CD14-positive monocyte (primary cell): ENCODE data around the gene CCT2. TPM values are rescaled to one million over a fixed set of nuclear protein-coding genes. Genes with fewer than 3 reads are reported as not detected.

Experiments used
- DNase-seq, 3 donors: peaks; one replicate each; pipeline ENCODE4 v3.0.0-alpha.2; 2011 to 2022
- H2AFZ ChIP-seq: 2 replicates; pipeline ENCODE4 v1.6.0; 2012; ENCODE audit warnings: mild to moderate bottlenecking, low read depth, low read length, inconsistent platforms; ENCODE audit not compliant: insufficient read depth, poor library complexity, severe bottlenecking
- H3K27ac ChIP-seq, 2 donors: 1 replicate in 1 of 2; 2 replicates in 1 of 2; pipeline ENCODE4 v1.5.1; 2012 to 2013; ENCODE audit warnings: low read length in 2 of 2, control low read depth in 1 of 2, inconsistent platforms in 1 of 2, low read depth in 1 of 2, mild to moderate bottlenecking in 1 of 2
- H3K27me3 ChIP-seq, 2 donors: one replicate each; pipeline versions ENCODE4 v1.6.0 to v1.6.1; 2011 to 2013; ENCODE audit warnings: low read length in 2 of 2; ENCODE audit not compliant: control insufficient read depth in 2 of 2, insufficient read depth in 2 of 2
- H3K36me3 ChIP-seq, 2 donors: replicated peaks in 1 of 2; 1 replicate in 1 of 2; 2 replicates in 1 of 2; pipeline versions ENCODE4 v1.5.1 to v1.6.1; 2012 to 2013; ENCODE audit warnings: low read length in 2 of 2, control low read depth in 1 of 2, inconsistent platforms in 1 of 2, mild to moderate bottlenecking in 1 of 2; ENCODE audit not compliant: insufficient read depth in 2 of 2, control insufficient read depth in 1 of 2
- H3K4me1 ChIP-seq, 2 donors: 1 replicate in 1 of 2; 2 replicates in 1 of 2; pipeline versions ENCODE4 v1.5.1 to v1.6.1; 2012 to 2013; ENCODE audit warnings: low read length in 2 of 2, control low read depth in 1 of 2, inconsistent platforms in 1 of 2, mild to moderate bottlenecking in 1 of 2, moderate library complexity in 1 of 2; ENCODE audit not compliant: insufficient read depth in 2 of 2, control insufficient read depth in 1 of 2
- H3K4me2 ChIP-seq: replicated peaks from 2 replicates; pipeline ENCODE3; 2012; ENCODE audit warnings: low read length, moderate library complexity, mild to moderate bottlenecking; ENCODE audit not compliant: poor library complexity, severe bottlenecking; ENCODE audit errors: extremely low read depth
- H3K4me3 ChIP-seq, 3 experiments: fragments of 200-600 bp in 1 of 3; sonication (generic) in 1 of 3; replicated peaks in 1 of 3; 1 replicate in 2 of 3; 2 replicates in 1 of 3; pipeline ENCODE4 v1.5.1; 2011 to 2013; ENCODE audit warnings: low read length in 3 of 3, mild to moderate bottlenecking in 3 of 3, control low read depth in 2 of 3, low read depth in 2 of 3, inconsistent platforms in 1 of 3, moderate library complexity in 1 of 3
- H3K79me2 ChIP-seq: 2 replicates; pipeline ENCODE4 v1.6.0; 2012; ENCODE audit warnings: mild to moderate bottlenecking, control low read depth, inconsistent platforms, low read length, moderate library complexity; ENCODE audit not compliant: insufficient read depth
- H3K9ac ChIP-seq: 2 replicates; pipeline ENCODE4 v1.6.0; 2017; ENCODE audit warnings: low read length, mild to moderate bottlenecking; ENCODE audit not compliant: insufficient read depth, poor library complexity, severe bottlenecking
- H3K9me3 ChIP-seq, 2 donors: replicated peaks in 1 of 2; 1 replicate in 1 of 2; 2 replicates in 1 of 2; pipeline versions ENCODE4 v1.5.1 to v1.6.1; 2012 to 2013; ENCODE audit warnings: low read length in 2 of 2, control low read depth in 1 of 2; ENCODE audit not compliant: control insufficient read depth in 1 of 2, insufficient read depth in 1 of 2
- H4K20me1 ChIP-seq: 2 replicates; pipeline ENCODE4 v1.6.0; 2012; ENCODE audit warnings: mild to moderate bottlenecking, low read length, control low read depth, moderate library complexity; ENCODE audit not compliant: insufficient read depth
- H3K27ac Mint-ChIP-seq, 7 donors: one replicate each; pipeline ENCODE4 v1.8.0; 2020; ENCODE audit warnings: mild to moderate bottlenecking in 7 of 7, mixed read lengths in 7 of 7, moderate library complexity in 6 of 7, inconsistent platforms in 2 of 7
- H3K27me3 Mint-ChIP-seq, 3 donors: one replicate each; pipeline ENCODE4 v1.8.0; 2021 to 2022; ENCODE audit warnings: low read depth in 3 of 3, mild to moderate bottlenecking in 3 of 3, mixed read lengths in 3 of 3, moderate library complexity in 3 of 3, inconsistent platforms in 1 of 3
- H3K36me3 Mint-ChIP-seq, 2 donors: one replicate each; pipeline ENCODE4 v1.8.0; 2020; ENCODE audit warnings: mixed read lengths in 2 of 2, inconsistent platforms in 1 of 2, mild to moderate bottlenecking in 1 of 2
- H3K4me1 Mint-ChIP-seq: one replicate; pipeline ENCODE4 v1.8.0; 2020; ENCODE audit warnings: mild to moderate bottlenecking, mixed read lengths
- H3K4me3 Mint-ChIP-seq, 2 donors: one replicate each; pipeline ENCODE4 v1.8.0; 2020; ENCODE audit warnings: mild to moderate bottlenecking in 2 of 2, mixed read lengths in 2 of 2, moderate library complexity in 1 of 2
- H3K9me3 Mint-ChIP-seq, 7 donors: one replicate each; pipeline ENCODE4 v1.8.0; 2020 to 2022; ENCODE audit warnings: mixed read lengths in 7 of 7, mild to moderate bottlenecking in 6 of 7, moderate library complexity in 6 of 7, inconsistent platforms in 2 of 7
- WGBS: methylation state at CpG from one replicate; pipeline ENCODE4 v1.1.5; 2013; ENCODE audit warnings: missing lambda C conversion rate; ENCODE audit not compliant: insufficient coverage; 5-methylcytosine and 5-hydroxymethylcytosine counted together
- intact Hi-C, 2 donors: fragments of 100-400 bp; cut with micrococcal nuclease; formaldehyde crosslinking; loops; one replicate each; pipeline versions ENCODE4 v1.15.0 to v1.15.1; 2023
- polyA plus RNA-seq, 3 donors: library from polyadenylated mRNA; depleted of rRNA in 1 of 3; unstranded in 2 of 3; stranded (reverse) in 1 of 3; fragments of 300-500 nt in 2 of 3; fragments of >200 nt in 1 of 3; fragmentation: Illumina TruSeq in 2 of 3; gene quantifications; 1 replicate in 2 of 3; 2 replicates in 1 of 3; pipeline ENCODE4 v1.2.3, GENCODE V29; 2012 to 2021
- TF ChIP-seq, protein P1 (sequence below): fragments of 200-600 bp; IDR thresholded peaks from one replicate; pipeline ENCODE4 v1.8.0; 2022; ENCODE audit warnings: antibody characterized with exemption, mild to moderate bottlenecking

CCT2 gene
- polyA plus RNA-seq, 3 donors: 39.8 to 87.4 (median 63.3) TPM

- Histone ChIP-seq H3K27ac (no peak overlapping the region), H3K27me3 (no peaks in the 10 kb centered on the region), H3K4me3 (no peak overlapping the region), H3K79me2 (no peaks in the 10 kb centered on the region), H3K9me3 (no peaks in the 10 kb centered on the region), H3K4me2 (no peak overlapping the region), H3K36me3 (peaks cover 15 to 45% of the 10 kb centered on the region in 2 donors), H4K20me1 (peaks cover 10% of the 10 kb centered on the region), H2AFZ (no peak overlapping the region), H3K4me1 (no peaks in the 10 kb centered on the region), H3K9ac (no peak overlapping the region)
- WGBS: 100% methylated on average over 2 of the region's 2 CpGs
- TF ChIP-seq, protein P1, sequence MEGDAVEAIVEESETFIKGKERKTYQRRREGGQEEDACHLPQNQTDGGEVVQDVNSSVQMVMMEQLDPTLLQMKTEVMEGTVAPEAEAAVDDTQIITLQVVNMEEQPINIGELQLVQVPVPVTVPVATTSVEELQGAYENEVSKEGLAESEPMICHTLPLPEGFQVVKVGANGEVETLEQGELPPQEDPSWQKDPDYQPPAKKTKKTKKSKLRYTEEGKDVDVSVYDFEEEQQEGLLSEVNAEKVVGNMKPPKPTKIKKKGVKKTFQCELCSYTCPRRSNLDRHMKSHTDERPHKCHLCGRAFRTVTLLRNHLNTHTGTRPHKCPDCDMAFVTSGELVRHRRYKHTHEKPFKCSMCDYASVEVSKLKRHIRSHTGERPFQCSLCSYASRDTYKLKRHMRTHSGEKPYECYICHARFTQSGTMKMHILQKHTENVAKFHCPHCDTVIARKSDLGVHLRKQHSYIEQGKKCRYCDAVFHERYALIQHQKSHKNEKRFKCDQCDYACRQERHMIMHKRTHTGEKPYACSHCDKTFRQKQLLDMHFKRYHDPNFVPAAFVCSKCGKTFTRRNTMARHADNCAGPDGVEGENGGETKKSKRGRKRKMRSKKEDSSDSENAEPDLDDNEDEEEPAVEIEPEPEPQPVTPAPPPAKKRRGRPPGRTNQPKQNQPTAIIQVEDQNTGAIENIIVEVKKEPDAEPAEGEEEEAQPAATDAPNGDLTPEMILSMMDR: no peak
- H3K27me3 Mint-ChIP-seq: no peaks in the 10 kb centered on the region
- intact Hi-C loops: no loop called here
- no peak overlapping the region for H3K4me3 Mint-ChIP-seq
- peaks cover 2% of the 10 kb centered on the region for H3K4me1 Mint-ChIP-seq
- no peak for DNase-seq
- H3K9me3 Mint-ChIP-seq: no peaks in the 10 kb centered on the region
- peaks cover 10 to 12% of the 10 kb centered on the region in 2 donors for H3K36me3 Mint-ChIP-seq
- H3K27ac Mint-ChIP-seq: no peak overlapping the region
These were observed 22.0 kb upstream of the CCT2 start for GRCh38 chr12:69563166-69563762.

DNA sequence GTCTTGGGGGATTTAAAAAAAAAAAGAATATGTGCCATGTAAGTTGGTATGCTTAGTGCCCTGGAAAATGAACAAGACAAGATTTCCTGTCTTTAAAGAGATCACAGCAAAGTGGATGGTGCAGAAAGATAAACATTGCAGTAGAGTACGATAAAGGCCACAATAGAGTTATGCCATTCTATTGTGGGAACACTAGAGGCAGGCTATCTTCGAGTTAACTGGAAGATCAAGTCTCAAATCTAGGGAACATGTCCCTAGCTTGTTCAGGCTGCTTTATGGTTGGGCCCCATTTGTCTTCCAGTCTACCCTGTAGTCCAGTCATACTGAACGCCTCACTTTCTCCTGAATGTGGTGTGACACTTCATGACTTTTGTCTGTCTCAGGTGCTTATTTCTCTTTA, 18.7 kb upstream of the CCT2 start:
- H3K9me3 Mint-ChIP-seq: no peaks in the 10 kb centered on the region
- TF ChIP-seq, protein P1: no peak
- Histone ChIP-seq H3K27me3 (no peaks in the 10 kb centered on the region), H3K79me2 (no peaks in the 10 kb centered on the region), H2AFZ (no peak overlapping the region), H4K20me1 (no peaks in the 10 kb centered on the region), H3K4me2 (no peak overlapping the region), H3K36me3 (peaks cover 24 to 72% of the 10 kb centered on the region in 2 donors), H3K27ac (no peak overlapping the region), H3K4me3 (no peak overlapping the region), H3K9me3 (no peaks in the 10 kb centered on the region), H3K4me1 (no peaks in the 10 kb centered on the region), H3K9ac (no peak overlapping the region)
- no peak overlapping the region for H3K27ac Mint-ChIP-seq
- WGBS: 89% methylated on average over 3 of the region's 3 CpGs
- H3K27me3 Mint-ChIP-seq: no peaks in the 10 kb centered on the region
- DNase-seq: no peak
- H3K4me1 Mint-ChIP-seq: peaks cover under 1% of the 10 kb centered on the region
- no peak overlapping the region for H3K4me3 Mint-ChIP-seq
- peaks cover 28 to 37% of the 10 kb centered on the region in 2 donors for H3K36me3 Mint-ChIP-seq
- intact Hi-C loops: no loop called here
